Lower leg skin (tissue), 3 donors: ENCODE data around the gene KRT75.

Experiments used
- POLR2A ChIP-seq, 2 donors: fragments of 450-650 bp; IDR thresholded peaks; one replicate each; pipeline ENCODE4 v1.6.1; 2016 to 2017; ENCODE audit warnings: antibody characterized with exemption in 2 of 2, mild to moderate bottlenecking in 1 of 2, moderate library complexity in 1 of 2
- TF ChIP-seq, protein P1 (sequence below), 3 donors: fragments of 450-650 bp; IDR thresholded peaks; one replicate each; pipeline ENCODE4 v1.5.1; 2016; ENCODE audit warnings: antibody characterized with exemption in 3 of 3, mild to moderate bottlenecking in 3 of 3, moderate library complexity in 2 of 3

DNA sequence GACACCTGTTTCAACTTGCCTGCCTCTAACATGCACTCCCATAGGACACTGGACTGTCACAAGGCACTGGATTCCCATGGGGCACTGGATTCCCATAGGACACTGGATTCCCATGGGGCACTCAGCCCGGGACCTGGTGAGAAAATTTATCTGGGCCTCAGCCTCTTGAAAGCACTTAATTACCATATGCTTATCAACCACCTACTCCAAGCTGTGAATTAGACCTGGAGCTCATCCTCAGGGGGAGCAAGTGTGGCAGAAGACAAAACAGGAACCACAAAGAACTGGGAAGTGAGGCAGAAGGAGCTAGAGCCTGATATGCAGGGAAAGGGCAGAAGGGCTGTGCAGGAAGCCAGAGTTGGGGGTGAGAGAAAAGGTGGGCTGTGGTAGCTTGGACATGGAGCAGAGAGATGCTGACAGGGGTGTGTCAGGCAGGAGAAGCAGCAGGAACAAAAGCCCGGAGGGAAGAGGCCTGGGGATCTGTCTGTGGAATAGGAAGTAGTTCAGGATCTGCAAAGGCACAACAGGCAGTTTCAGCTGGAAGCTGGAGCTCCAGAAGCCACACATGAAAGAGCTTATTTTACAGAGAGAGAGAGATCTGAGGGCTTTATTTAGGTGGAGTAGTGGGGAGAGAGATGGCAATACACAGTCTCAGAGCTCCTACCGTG, 31.2 kb downstream of the KRT75 start:
- TF ChIP-seq, protein P1, sequence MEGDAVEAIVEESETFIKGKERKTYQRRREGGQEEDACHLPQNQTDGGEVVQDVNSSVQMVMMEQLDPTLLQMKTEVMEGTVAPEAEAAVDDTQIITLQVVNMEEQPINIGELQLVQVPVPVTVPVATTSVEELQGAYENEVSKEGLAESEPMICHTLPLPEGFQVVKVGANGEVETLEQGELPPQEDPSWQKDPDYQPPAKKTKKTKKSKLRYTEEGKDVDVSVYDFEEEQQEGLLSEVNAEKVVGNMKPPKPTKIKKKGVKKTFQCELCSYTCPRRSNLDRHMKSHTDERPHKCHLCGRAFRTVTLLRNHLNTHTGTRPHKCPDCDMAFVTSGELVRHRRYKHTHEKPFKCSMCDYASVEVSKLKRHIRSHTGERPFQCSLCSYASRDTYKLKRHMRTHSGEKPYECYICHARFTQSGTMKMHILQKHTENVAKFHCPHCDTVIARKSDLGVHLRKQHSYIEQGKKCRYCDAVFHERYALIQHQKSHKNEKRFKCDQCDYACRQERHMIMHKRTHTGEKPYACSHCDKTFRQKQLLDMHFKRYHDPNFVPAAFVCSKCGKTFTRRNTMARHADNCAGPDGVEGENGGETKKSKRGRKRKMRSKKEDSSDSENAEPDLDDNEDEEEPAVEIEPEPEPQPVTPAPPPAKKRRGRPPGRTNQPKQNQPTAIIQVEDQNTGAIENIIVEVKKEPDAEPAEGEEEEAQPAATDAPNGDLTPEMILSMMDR (IDR thresholded peaks at IDR 0.05): no peak
- TF ChIP-seq POLR2A (IDR thresholded peaks at IDR 0.05): no peak
